ENCODE data around the gene DEPDC7. TPM values are rescaled to one million over a fixed set of nuclear protein-coding genes. Genes with fewer than 3 reads are reported as not detected.
A peak's percentile ranks its signal among the peaks of the same experiment; 100 is the strongest.
"Not testable (repeated sequence)": the region's sequence is repeated elsewhere in the genome, so short reads cannot be mapped to it uniquely, and the experiment has no call there.

Gene DEPDC7
- total and polyA plus RNA-seq, 2 experiments from 2014 or later = 8.6 to 10.9 TPM

DNA sequence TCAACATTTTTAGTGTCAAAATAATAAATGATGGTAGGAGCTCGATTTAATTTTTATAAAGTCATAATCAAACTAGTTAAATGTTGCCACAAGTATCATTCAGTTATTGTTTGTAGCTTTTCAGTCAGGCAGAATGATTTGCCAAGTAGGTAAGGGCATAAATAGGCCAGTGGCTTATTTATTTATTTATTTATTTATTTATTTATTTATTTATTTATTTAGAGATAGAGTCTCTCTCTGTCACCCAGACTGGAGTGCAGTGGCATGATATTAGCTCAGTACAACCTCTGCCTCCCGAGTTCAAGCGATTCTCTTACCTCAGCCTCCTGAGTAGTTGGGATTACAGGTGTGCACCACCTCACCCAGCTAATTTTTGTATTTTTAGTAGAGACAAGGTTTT lies 43.4 kb upstream of the DEPDC7 start:
- H3K36me3 ChIP-seq (ENCODE audit: insufficient read depth) = peaks cover 57% of the 10 kb centered on the region; the same call in 1 of the 2 replicates
- H3K9me2 ChIP-seq (ENCODE audit: insufficient read depth) = not testable (repeated sequence)

GRCh38 chr11:32972781-32973180 lies 42.9 kb upstream of the DEPDC7 start:
- peaks cover 2% of the 10 kb centered on the region; the same call in 1 of the 2 replicates for H3F3A ChIP-seq (replicated peaks; ENCODE audit: low read depth)
- DNase-seq (ENCODE audit: low spot score) (no peak), ATAC-seq (no peak)
- H3K79me2 ChIP-seq (replicated peaks; ENCODE audit: insufficient read depth) = no peaks in the 10 kb centered on the region
- no peaks in the 10 kb centered on the region for H3K4me1 Mint-ChIP-seq
- H3K36me3 Mint-ChIP-seq (ENCODE audit: low read depth) = peaks cover 82% of the 10 kb centered on the region
- no peaks in the 10 kb centered on the region for H4K20me1 ChIP-seq (replicated peaks; ENCODE audit: insufficient read depth)
- H3K4me3 ChIP-seq = no peak overlapping the region
- peaks cover 2% of the 10 kb centered on the region for H3K27me3 Mint-ChIP-seq (ENCODE audit: insufficient read depth, low read depth, poor library complexity)
- H3K4me3 Mint-ChIP-seq = no peak overlapping the region
- no peaks in the 10 kb centered on the region for H3K9me2 ChIP-seq (ENCODE audit: insufficient read depth)
- TF ChIP-seq EZH2phosphoT487 (IDR thresholded peaks at IDR 0.05; ENCODE audit: unreplicated experiment) = no peak
- no peak for TF ChIP-seq CREB1 (CRISPR knock-in tag; IDR thresholded peaks at IDR 0.05; ENCODE audit: low read depth)
- TF ChIP-seq NANOG (IDR thresholded peaks at IDR 0.05; ENCODE audit: borderline replicate concordance) = no peak
- TF ChIP-seq ZNF114 (CRISPR knock-in tag; IDR thresholded peaks at IDR 0.05) = no peak
- TF ChIP-seq JUNB (IDR thresholded peaks at IDR 0.05; ENCODE audit: unreplicated experiment) = no peak
- H3K27ac Mint-ChIP-seq = no peak overlapping the region
- no peak overlapping the region for H3K4me2 ChIP-seq
- H2AFZ ChIP-seq = no peak overlapping the region
- H3K9me3 Mint-ChIP-seq = no peaks in the 10 kb centered on the region
- H3K27me3 ChIP-seq (ENCODE audit: insufficient read depth) = no peaks in the 10 kb centered on the region
- peaks cover 63% of the 10 kb centered on the region; the same call in 1 of the 2 replicates for H3K36me3 ChIP-seq (ENCODE audit: insufficient read depth)
- H3K27ac ChIP-seq (ENCODE audit: low read depth) = no peak overlapping the region
- H3K4me1 ChIP-seq (ENCODE audit: insufficient read depth) = no peaks in the 10 kb centered on the region

More for the DNA sequence above, 43.4 kb upstream of the DEPDC7 start:
- H3K79me2 ChIP-seq (replicated peaks; ENCODE audit: insufficient read depth); H3F3A ChIP-seq (replicated peaks; ENCODE audit: low read depth); H3K4me1 ChIP-seq (ENCODE audit: insufficient read depth); H3K4me2 ChIP-seq; H3K4me1 Mint-ChIP-seq; H3K4me3 Mint-ChIP-seq; ATAC-seq; H3K27ac Mint-ChIP-seq; H3K27me3 Mint-ChIP-seq (ENCODE audit: insufficient read depth, low read depth, poor library complexity); H3K4me3 ChIP-seq; H4K20me1 ChIP-seq (replicated peaks; ENCODE audit: insufficient read depth); DNase-seq (ENCODE audit: low spot score); H2AFZ ChIP-seq; H3K27me3 ChIP-seq (ENCODE audit: insufficient read depth); H3K9me3 Mint-ChIP-seq; H3K27ac ChIP-seq (ENCODE audit: low read depth): not testable (repeated sequence)
- peaks cover 82% of the 10 kb centered on the region for H3K36me3 Mint-ChIP-seq (ENCODE audit: low read depth)

DNA sequence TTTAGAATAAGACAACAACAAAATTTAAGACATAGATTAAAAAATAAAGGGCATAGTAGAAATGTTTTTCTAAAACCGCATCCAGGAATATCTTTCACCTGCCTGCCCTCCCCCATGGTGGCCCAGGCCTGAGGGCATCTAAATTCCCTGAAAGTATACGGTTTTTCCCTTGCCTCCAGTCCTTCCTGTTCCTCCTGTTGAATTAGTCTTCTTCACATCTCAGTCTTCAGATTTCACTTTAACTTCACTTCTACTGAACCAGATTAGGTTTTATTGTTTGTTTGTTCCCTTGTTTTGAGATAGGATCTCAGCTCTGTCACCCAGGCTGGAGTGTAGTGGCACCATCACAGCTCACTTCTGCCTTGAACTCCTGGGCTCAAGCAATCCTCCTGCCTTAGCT lies 33.1 kb upstream of the DEPDC7 start:
- no peak for DNase-seq (ENCODE audit: low spot score)
- no peaks in the 10 kb centered on the region for H3K4me1 ChIP-seq (ENCODE audit: insufficient read depth)
- H3F3A ChIP-seq (replicated peaks; ENCODE audit: low read depth) = 0 out of 2 replicates have a peak, but pooled peaks cover 8% of the 10 kb centered on the region
- no peak; the same call in 2 of the 3 replicates for ATAC-seq
- peaks cover 11% of the 10 kb centered on the region; the same call in 1 of the 2 replicates for H3K36me3 ChIP-seq (ENCODE audit: insufficient read depth)
- H3K27ac Mint-ChIP-seq = no peak overlapping the region
- no peaks in the 10 kb centered on the region; the same call in 2 of the 3 replicates for H3K4me1 Mint-ChIP-seq
- H3K4me3 ChIP-seq = no peak overlapping the region
- no peaks in the 10 kb centered on the region for H3K9me2 ChIP-seq (ENCODE audit: insufficient read depth)
- no peaks in the 10 kb centered on the region for H4K20me1 ChIP-seq (replicated peaks; ENCODE audit: insufficient read depth)
- H3K27me3 Mint-ChIP-seq (ENCODE audit: insufficient read depth, low read depth, poor library complexity) = peaks cover 16% of the 10 kb centered on the region
- H3K4me3 Mint-ChIP-seq = no peak overlapping the region
- H3K27me3 ChIP-seq (ENCODE audit: insufficient read depth) = no peaks in the 10 kb centered on the region
- no peak overlapping the region for H3K4me2 ChIP-seq
- TF ChIP-seq EZH2 (IDR thresholded peaks at IDR 0.05; ENCODE audit: low read depth, unreplicated experiment) = no peak
- TF ChIP-seq CREB1 (CRISPR knock-in tag; IDR thresholded peaks at IDR 0.05; ENCODE audit: low read depth) = no peak
- no peak for TF ChIP-seq ZNF114 (CRISPR knock-in tag; IDR thresholded peaks at IDR 0.05)
- TF ChIP-seq, protein P1, sequence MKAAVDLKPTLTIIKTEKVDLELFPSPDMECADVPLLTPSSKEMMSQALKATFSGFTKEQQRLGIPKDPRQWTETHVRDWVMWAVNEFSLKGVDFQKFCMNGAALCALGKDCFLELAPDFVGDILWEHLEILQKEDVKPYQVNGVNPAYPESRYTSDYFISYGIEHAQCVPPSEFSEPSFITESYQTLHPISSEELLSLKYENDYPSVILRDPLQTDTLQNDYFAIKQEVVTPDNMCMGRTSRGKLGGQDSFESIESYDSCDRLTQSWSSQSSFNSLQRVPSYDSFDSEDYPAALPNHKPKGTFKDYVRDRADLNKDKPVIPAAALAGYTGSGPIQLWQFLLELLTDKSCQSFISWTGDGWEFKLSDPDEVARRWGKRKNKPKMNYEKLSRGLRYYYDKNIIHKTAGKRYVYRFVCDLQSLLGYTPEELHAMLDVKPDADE (IDR thresholded peaks at IDR 0.05) = no peak
- TF ChIP-seq STAT1 (IDR thresholded peaks at IDR 0.05; ENCODE audit: unreplicated experiment) = no peak
- H2AFZ ChIP-seq = no peak overlapping the region
- peak overlapping the region; percentile 59; the same call in 1 of the 2 replicates for H3K27ac ChIP-seq (ENCODE audit: low read depth)
- no peaks in the 10 kb centered on the region for H3K79me2 ChIP-seq (replicated peaks; ENCODE audit: insufficient read depth)
- H3K36me3 Mint-ChIP-seq (ENCODE audit: low read depth) = peaks cover 13% of the 10 kb centered on the region; the same call in 2 of the 3 replicates
- no peaks in the 10 kb centered on the region; the same call in 2 of the 3 replicates for H3K9me3 Mint-ChIP-seq
